ENCODE data around the gene SCMH1. TPM values are rescaled to one million over a fixed set of nuclear protein-coding genes. Genes with fewer than 3 reads are reported as not detected.

Gene SCMH1
- total RNA-seq, 1 experiment from 2014 or later: 28.0 TPM

DNA sequence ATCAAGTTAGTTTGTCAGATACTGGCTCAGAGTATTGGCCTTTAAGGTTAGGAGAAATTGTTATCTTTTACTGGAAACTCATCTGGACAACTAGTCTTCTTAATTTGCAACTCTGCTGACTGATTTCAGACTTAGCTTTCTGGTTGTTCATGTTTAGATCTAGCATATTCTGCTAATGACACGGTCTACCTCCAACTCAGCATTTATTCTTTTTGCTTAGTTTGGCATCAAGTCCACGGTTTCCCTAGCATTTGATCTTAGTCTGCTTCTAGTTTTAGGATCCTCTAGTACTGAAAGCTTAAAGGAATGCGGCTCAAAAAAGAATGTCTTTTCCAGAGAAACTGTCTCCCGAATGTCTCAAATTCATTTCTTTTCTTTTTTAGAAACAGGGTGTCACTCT is 145.0 kb downstream of the SCMH1 start:
- CTCF ChIA-PET: no interaction called here
- TF ChIP-seq FOSL1 (IDR thresholded peaks at IDR 0.05; ENCODE audit: low read depth) (no peak), RAD21 (IDR thresholded peaks at IDR 0.05; ENCODE audit: low read depth) (no peak), SIN3A (IDR thresholded peaks at IDR 0.05; ENCODE audit: low read depth) (no peak), EZH2phosphoT487 (IDR thresholded peaks at IDR 0.05; ENCODE audit: borderline replicate concordance) (no peak), ZBTB33 (IDR thresholded peaks at IDR 0.05; ENCODE audit: extremely low read depth, insufficient replicate concordance, low read length) (no peak), ZFX (IDR thresholded peaks at IDR 0.05) (no peak), ZNF274 (IDR thresholded peaks at IDR 0.05; ENCODE audit: low read depth, low read length) (no peak), CEBPB (IDR thresholded peaks at IDR 0.05; ENCODE audit: low read depth) (no peak), ELF1 (IDR thresholded peaks at IDR 0.05; ENCODE audit: borderline replicate concordance, low read depth) (no peak), POLR2A (IDR thresholded peaks at IDR 0.05; ENCODE audit: borderline replicate concordance, extremely low read depth, insufficient read depth, insufficient read length) (no peak)
- TF ChIP-seq, protein P1, sequence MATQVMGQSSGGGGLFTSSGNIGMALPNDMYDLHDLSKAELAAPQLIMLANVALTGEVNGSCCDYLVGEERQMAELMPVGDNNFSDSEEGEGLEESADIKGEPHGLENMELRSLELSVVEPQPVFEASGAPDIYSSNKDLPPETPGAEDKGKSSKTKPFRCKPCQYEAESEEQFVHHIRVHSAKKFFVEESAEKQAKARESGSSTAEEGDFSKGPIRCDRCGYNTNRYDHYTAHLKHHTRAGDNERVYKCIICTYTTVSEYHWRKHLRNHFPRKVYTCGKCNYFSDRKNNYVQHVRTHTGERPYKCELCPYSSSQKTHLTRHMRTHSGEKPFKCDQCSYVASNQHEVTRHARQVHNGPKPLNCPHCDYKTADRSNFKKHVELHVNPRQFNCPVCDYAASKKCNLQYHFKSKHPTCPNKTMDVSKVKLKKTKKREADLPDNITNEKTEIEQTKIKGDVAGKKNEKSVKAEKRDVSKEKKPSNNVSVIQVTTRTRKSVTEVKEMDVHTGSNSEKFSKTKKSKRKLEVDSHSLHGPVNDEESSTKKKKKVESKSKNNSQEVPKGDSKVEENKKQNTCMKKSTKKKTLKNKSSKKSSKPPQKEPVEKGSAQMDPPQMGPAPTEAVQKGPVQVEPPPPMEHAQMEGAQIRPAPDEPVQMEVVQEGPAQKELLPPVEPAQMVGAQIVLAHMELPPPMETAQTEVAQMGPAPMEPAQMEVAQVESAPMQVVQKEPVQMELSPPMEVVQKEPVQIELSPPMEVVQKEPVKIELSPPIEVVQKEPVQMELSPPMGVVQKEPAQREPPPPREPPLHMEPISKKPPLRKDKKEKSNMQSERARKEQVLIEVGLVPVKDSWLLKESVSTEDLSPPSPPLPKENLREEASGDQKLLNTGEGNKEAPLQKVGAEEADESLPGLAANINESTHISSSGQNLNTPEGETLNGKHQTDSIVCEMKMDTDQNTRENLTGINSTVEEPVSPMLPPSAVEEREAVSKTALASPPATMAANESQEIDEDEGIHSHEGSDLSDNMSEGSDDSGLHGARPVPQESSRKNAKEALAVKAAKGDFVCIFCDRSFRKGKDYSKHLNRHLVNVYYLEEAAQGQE (IDR thresholded peaks at IDR 0.05; ENCODE audit: low read depth): no peak
- TF ChIP-seq, protein P2, sequence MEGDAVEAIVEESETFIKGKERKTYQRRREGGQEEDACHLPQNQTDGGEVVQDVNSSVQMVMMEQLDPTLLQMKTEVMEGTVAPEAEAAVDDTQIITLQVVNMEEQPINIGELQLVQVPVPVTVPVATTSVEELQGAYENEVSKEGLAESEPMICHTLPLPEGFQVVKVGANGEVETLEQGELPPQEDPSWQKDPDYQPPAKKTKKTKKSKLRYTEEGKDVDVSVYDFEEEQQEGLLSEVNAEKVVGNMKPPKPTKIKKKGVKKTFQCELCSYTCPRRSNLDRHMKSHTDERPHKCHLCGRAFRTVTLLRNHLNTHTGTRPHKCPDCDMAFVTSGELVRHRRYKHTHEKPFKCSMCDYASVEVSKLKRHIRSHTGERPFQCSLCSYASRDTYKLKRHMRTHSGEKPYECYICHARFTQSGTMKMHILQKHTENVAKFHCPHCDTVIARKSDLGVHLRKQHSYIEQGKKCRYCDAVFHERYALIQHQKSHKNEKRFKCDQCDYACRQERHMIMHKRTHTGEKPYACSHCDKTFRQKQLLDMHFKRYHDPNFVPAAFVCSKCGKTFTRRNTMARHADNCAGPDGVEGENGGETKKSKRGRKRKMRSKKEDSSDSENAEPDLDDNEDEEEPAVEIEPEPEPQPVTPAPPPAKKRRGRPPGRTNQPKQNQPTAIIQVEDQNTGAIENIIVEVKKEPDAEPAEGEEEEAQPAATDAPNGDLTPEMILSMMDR (IDR thresholded peaks at IDR 0.05 in 2 of 3, conservative IDR thresholded peaks at IDR 0.05 in 1 of 3; ENCODE audit: borderline replicate concordance in 1 of 3, insufficient read depth in 1 of 3, low read depth in 2 of 3, low read length in 2 of 3): no peak

More for the DNA sequence above, 145.0 kb downstream of the SCMH1 start:
- POLR2A ChIA-PET: no interaction called here
- H3K27me3 ChIP-seq (ENCODE audit: insufficient read depth, low read length): no peaks in the 10 kb centered on the region
- H3K9me3 ChIP-seq (ENCODE audit: control insufficient read depth in 1 of 2, insufficient read depth in 1 of 2, low read depth in 1 of 2, low read length in 2 of 2): no peaks in the 10 kb centered on the region
- H3K4me1 ChIP-seq (ENCODE audit: control insufficient read depth in 1 of 2, insufficient read depth in 2 of 2, low read length in 2 of 2): no peaks in the 10 kb centered on the region
- H3K9ac ChIP-seq (ENCODE audit: low read length): no peak overlapping the region
- H4K20me1 ChIP-seq (ENCODE audit: insufficient read depth): no peaks in the 10 kb centered on the region
- no TSS peak for BruUV-seq (replicated peaks)
- RAD21 ChIA-PET (ENCODE audit: low non-redundant PET in 1 of 2, low total read pairs in 2 of 2, uncharacterized antibody in 2 of 2, unreplicated experiment in 2 of 2): no interaction called here
- no peaks in the 10 kb centered on the region for H3K36me3 ChIP-seq (ENCODE audit: control insufficient read depth in 1 of 2, insufficient read depth in 2 of 2, low read length in 2 of 2)
- H3K4me3 ChIP-seq (replicated peaks in 1 of 2; ENCODE audit: low read depth in 1 of 2, low read length in 2 of 2): no peak overlapping the region
- intact Hi-C loops (cut with micrococcal nuclease): no loop called here
- H3K9me2 ChIP-seq (ENCODE audit: insufficient read depth): no peaks in the 10 kb centered on the region
- no peak overlapping the region for H3K4me2 ChIP-seq (ENCODE audit: low read length)
- no peak overlapping the region for H2AFZ ChIP-seq (ENCODE audit: low read depth, low read length, poor library complexity, severe bottlenecking)
- DNase-seq (ENCODE audit: low read depth, low spot score) (no peak), ATAC-seq (no peak)
- no peak overlapping the region for H3K27ac ChIP-seq (ENCODE audit: low read depth, low read length)
- no peaks in the 10 kb centered on the region for H3K79me2 ChIP-seq (ENCODE audit: insufficient read depth, low read length)
